Neural progenitor cell (in vitro differentiated cells): Measurements from ENCODE around the gene TENT4A. TPM values are rescaled to one million over a fixed set of nuclear protein-coding genes. Genes with fewer than 3 reads are reported as not detected.

Experiments used
- DNase-seq: peaks from one replicate; pipeline ENCODE4 v3.0.0-alpha.2; 2016; ENCODE audit warnings: low spot score
- H2AFZ ChIP-seq: fragments of 200-600 bp; sonication (generic); replicated peaks from 2 replicates; pipeline ENCODE4 v1.6.1; 2016; ENCODE audit warnings: antibody characterized with exemption
- H3F3A ChIP-seq: fragments of 200-600 bp; sonication (generic); 2 replicates; pipeline ENCODE4 v1.6.1; 2016; ENCODE audit warnings: antibody characterized with exemption, low read depth
- H3K27ac ChIP-seq: fragments of 200-600 bp; sonication (generic); 2 replicates; pipeline ENCODE4 v1.5.1; 2016; ENCODE audit warnings: mild to moderate bottlenecking
- H3K27me3 ChIP-seq: fragments of 200-600 bp; sonication (generic); 2 replicates; pipeline ENCODE4 v1.6.1; 2016; ENCODE audit warnings: mild to moderate bottlenecking, moderate library complexity
- H3K36me3 ChIP-seq: fragments of 200-600 bp; sonication (generic); 2 replicates; pipeline ENCODE4 v1.5.1; 2016
- H3K4me1 ChIP-seq: fragments of 200-600 bp; sonication (generic); 2 replicates; pipeline ENCODE4 v1.6.1; 2016; ENCODE audit warnings: mixed run types
- H3K4me2 ChIP-seq: fragments of 200-600 bp; sonication (generic); 2 replicates; pipeline ENCODE4 v1.6.1; 2016
- H3K4me3 ChIP-seq: fragments of 200-600 bp; sonication (generic); 2 replicates; pipeline ENCODE4 v1.5.1; 2016
- H3K79me2 ChIP-seq: fragments of 200-600 bp; sonication (generic); 2 replicates; pipeline ENCODE4 v1.6.1; 2016; ENCODE audit warnings: low read depth
- H3K9ac ChIP-seq: fragments of 200-600 bp; sonication (generic); 2 replicates; pipeline ENCODE4 v1.6.1; 2016
- H3K9me3 ChIP-seq: fragments of 200-600 bp; sonication (generic); 2 replicates; pipeline ENCODE4 v1.5.1; 2016; ENCODE audit warnings: low read depth
- H4K20me1 ChIP-seq: fragments of 200-600 bp; sonication (generic); 2 replicates; pipeline ENCODE4 v1.6.1; 2016; ENCODE audit warnings: low read depth
- H3K27ac Mint-ChIP-seq: 3 replicates; pipeline ENCODE4 v1.8.0; 2021; ENCODE audit warnings: mixed read lengths
- H3K27me3 Mint-ChIP-seq: 2 replicates; pipeline ENCODE4 v1.8.0; 2022; ENCODE audit warnings: low read depth, mild to moderate bottlenecking, inconsistent platforms, moderate library complexity, mixed read lengths; ENCODE audit not compliant: insufficient read depth
- H3K36me3 Mint-ChIP-seq: 3 replicates; pipeline ENCODE4 v1.8.0; 2021; ENCODE audit warnings: mixed read lengths
- H3K4me1 Mint-ChIP-seq: 3 replicates; pipeline ENCODE4 v1.8.0; 2021; ENCODE audit warnings: mixed read lengths
- H3K4me3 Mint-ChIP-seq: 3 replicates; pipeline ENCODE4 v1.8.0; 2021; ENCODE audit warnings: mild to moderate bottlenecking, moderate library complexity, mixed read lengths
- H3K9me3 Mint-ChIP-seq: 3 replicates; pipeline ENCODE4 v1.8.0; 2020; ENCODE audit warnings: mixed read lengths
- EZH2 ChIP-seq: fragments of 200-600 bp; sonication (generic); IDR thresholded peaks from 2 replicates; pipeline ENCODE4 v1.6.1; 2017; ENCODE audit warnings: antibody characterized with exemption, mild to moderate bottlenecking, moderate library complexity
- EZH2phosphoT487 ChIP-seq: fragments of 200-600 bp; sonication (generic); IDR thresholded peaks from 2 replicates; pipeline ENCODE4 v1.6.1; 2017; ENCODE audit warnings: antibody characterized with exemption
- total RNA-seq: library from RNA; depleted of rRNA; stranded (reverse); fragments of >200 nt; gene quantifications from 2 replicates; pipeline ENCODE4 v1.2.3, GENCODE V29; 2015; ENCODE audit warnings: low replicate concordance
- TF ChIP-seq, protein P1 (sequence below): fragments of 200-600 bp; sonication (generic); IDR thresholded peaks from 2 replicates; pipeline ENCODE4 v1.5.1; 2017; ENCODE audit warnings: antibody characterized with exemption, mild to moderate bottlenecking

Gene TENT4A
- total RNA-seq, 1 donor from 2014 or later, result 20.9 TPM

DNA sequence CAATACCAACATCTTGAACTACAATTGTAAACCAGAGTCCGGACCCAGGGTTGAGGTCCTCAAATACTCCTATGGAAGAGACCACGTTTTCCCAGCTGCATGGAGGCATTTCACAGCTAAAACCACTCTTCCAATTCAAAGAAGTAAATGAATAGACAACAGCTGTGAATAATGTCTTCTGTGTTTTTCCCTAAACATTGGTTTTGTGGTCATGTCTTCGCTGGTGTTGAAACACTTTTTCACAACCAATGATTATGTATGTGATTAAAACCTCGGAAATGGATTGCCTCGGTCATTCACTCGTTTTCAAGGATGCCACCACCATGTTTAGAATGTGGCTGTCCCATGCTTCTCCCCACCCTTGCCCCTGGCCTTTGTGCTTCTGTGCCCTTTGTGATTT is 9.4 kb upstream of the TENT4A start:
- Histone ChIP-seq H3K79me2 (no peaks in the 10 kb centered on the region), H3K4me1 (peaks cover 20% of the 10 kb centered on the region), H3K36me3 (no peaks in the 10 kb centered on the region), H2AFZ (no peak overlapping the region), H4K20me1 (no peaks in the 10 kb centered on the region), H3F3A (peaks cover 6% of the 10 kb centered on the region), H3K27ac (no peak overlapping the region), H3K27me3 (no peaks in the 10 kb centered on the region), H3K9ac (no peak overlapping the region), H3K4me3 (no peak overlapping the region), H3K4me2 (no peak overlapping the region), H3K9me3 (no peaks in the 10 kb centered on the region)
- H3K36me3 Mint-ChIP-seq, result no peaks in the 10 kb centered on the region
- no peaks in the 10 kb centered on the region for H3K9me3 Mint-ChIP-seq
- peaks cover 35% of the 10 kb centered on the region for H3K4me1 Mint-ChIP-seq
- peaks cover 7% of the 10 kb centered on the region for H3K27me3 Mint-ChIP-seq
- TF ChIP-seq, protein P1, sequence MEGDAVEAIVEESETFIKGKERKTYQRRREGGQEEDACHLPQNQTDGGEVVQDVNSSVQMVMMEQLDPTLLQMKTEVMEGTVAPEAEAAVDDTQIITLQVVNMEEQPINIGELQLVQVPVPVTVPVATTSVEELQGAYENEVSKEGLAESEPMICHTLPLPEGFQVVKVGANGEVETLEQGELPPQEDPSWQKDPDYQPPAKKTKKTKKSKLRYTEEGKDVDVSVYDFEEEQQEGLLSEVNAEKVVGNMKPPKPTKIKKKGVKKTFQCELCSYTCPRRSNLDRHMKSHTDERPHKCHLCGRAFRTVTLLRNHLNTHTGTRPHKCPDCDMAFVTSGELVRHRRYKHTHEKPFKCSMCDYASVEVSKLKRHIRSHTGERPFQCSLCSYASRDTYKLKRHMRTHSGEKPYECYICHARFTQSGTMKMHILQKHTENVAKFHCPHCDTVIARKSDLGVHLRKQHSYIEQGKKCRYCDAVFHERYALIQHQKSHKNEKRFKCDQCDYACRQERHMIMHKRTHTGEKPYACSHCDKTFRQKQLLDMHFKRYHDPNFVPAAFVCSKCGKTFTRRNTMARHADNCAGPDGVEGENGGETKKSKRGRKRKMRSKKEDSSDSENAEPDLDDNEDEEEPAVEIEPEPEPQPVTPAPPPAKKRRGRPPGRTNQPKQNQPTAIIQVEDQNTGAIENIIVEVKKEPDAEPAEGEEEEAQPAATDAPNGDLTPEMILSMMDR, result no peak
- TF ChIP-seq EZH2 (no peak), EZH2phosphoT487 (no peak)
- no peak overlapping the region for H3K4me3 Mint-ChIP-seq
- H3K27ac Mint-ChIP-seq, result no peak overlapping the region
- no peak for DNase-seq

DNA sequence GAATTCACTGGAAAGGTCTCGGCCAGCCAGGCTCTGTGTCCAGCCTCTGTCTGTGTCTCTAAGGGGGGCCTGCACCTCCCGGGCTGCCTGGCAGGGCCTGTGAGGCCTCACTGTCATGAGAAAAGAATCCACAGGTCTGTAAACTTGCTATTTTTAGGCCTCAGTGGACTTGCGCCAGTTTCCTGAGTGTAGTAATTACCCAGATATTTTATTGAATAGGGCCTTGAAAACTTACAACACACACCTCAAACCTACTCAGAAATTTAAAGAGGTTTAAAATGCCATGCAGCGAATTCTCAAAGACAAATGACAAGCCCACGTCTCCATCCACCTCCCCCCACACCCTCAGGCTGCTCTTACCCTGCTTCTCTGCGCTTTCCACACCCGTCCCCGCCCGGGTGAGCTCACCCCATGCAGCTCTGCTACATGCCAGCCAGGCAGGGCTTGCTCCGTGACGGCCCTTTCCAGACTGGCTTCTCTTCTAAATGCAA is 8.8 kb upstream of the TENT4A start:
- Histone ChIP-seq H2AFZ (no peak overlapping the region), H3K9me3 (no peaks in the 10 kb centered on the region), H3K4me3 (no peak overlapping the region), H3K4me1 (peaks cover 20% of the 10 kb centered on the region), H3K36me3 (no peaks in the 10 kb centered on the region), H3K27ac (no peak overlapping the region), H3K79me2 (no peaks in the 10 kb centered on the region), H4K20me1 (no peaks in the 10 kb centered on the region), H3K9ac (no peak overlapping the region), H3K4me2 (no peak overlapping the region), H3F3A (peaks cover 6% of the 10 kb centered on the region), H3K27me3 (no peaks in the 10 kb centered on the region)
- Mint-ChIP-seq H3K27me3 (peaks cover 7% of the 10 kb centered on the region), H3K4me3 (no peak overlapping the region), H3K4me1 (peaks cover 34% of the 10 kb centered on the region), H3K27ac (no peak overlapping the region), H3K36me3 (no peaks in the 10 kb centered on the region), H3K9me3 (no peaks in the 10 kb centered on the region)
- no peak for DNase-seq
- TF ChIP-seq, protein P1, result no peak
- no peak for TF ChIP-seq EZH2phosphoT487
- TF ChIP-seq EZH2, result no peak

DNA sequence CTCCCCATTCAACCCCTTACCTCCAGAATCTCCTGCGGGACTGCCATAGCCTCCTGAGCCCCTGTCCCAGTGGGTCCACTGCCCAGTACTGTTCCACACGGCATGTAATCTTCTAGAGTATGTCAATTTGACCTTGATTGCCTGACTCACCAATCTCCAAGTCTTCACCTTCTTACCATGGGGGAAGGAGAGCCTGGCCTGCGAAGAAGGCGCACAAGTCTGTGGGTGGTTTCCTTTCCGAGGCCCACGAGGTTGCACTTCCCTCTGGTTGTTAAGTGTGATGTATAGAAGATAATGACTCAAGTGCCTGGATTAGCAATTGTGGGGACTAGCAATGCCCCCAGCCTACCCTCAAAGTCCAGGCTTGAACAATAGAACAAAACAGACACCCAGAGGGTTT is 8.1 kb upstream of the TENT4A start:
- DNase-seq, result no peak

More for the DNA sequence above, 8.1 kb upstream of the TENT4A start:
- Histone ChIP-seq H3K4me3 (no peak overlapping the region), H3K27ac (no peak overlapping the region), H3K4me2 (no peak overlapping the region), H3K27me3 (peaks cover 4% of the 10 kb centered on the region), H3K9me3 (no peaks in the 10 kb centered on the region), H3K36me3 (no peaks in the 10 kb centered on the region), H2AFZ (no peak overlapping the region), H3K9ac (no peak overlapping the region), H4K20me1 (no peaks in the 10 kb centered on the region), H3K79me2 (no peaks in the 10 kb centered on the region), H3K4me1 (peaks cover 15% of the 10 kb centered on the region), H3F3A (peaks cover 6% of the 10 kb centered on the region)
- Mint-ChIP-seq H3K4me3 (no peak overlapping the region), H3K9me3 (no peaks in the 10 kb centered on the region), H3K4me1 (peaks cover 31% of the 10 kb centered on the region), H3K27ac (no peak overlapping the region), H3K27me3 (peaks cover 7% of the 10 kb centered on the region), H3K36me3 (no peaks in the 10 kb centered on the region)
- no peak for TF ChIP-seq EZH2
- TF ChIP-seq EZH2phosphoT487, result no peak
- TF ChIP-seq, protein P1, result no peak
